DMS153 (cell line): ENCODE data around the gene GRPR.
A peak's percentile ranks its signal among the peaks of the same experiment; 100 is the strongest.
"Not testable (repeated sequence)": the region's sequence is repeated elsewhere in the genome, so short reads cannot be mapped to it uniquely, and the experiment has no call there.

Experiments used
- DNase-seq: peaks from one replicate; lab custom pipeline; 2025; lab: John Stamatoyannopoulos, UW

Gene GRPR

DNA sequence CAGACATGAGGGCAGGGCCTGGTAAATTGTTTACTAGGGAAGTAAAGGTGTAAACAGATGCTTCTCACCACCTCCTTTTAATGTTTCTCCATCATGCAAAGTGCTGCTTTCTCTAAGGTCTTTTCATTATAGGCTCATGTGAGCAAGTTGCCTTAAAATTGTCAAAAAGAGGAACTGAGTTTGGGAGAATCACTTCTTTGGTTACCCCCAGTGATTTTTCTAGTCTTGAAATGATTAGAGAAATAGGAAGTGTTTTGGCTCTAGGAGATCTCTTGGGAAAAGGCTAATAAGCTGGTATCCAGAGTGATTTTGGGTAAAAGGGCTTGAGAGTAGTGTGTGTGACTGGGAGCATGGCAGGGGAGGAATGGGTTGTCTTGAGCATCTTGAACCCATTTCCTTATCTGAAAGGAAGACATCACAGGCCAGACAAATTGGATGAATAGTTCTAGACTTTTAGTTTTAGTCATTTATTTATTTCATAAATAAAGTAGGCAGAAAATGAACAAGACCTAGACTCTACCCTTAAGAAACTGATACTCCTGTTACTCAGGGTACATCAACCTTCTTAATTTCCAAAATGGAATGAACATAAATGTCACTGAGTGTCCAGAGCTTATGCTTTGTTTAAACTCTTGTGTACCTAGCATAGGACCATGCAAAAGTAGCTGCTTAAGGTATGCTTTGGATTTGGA, 14.2 kb downstream of the GRPR start:
- DNase-seq, result no peak

DNA sequence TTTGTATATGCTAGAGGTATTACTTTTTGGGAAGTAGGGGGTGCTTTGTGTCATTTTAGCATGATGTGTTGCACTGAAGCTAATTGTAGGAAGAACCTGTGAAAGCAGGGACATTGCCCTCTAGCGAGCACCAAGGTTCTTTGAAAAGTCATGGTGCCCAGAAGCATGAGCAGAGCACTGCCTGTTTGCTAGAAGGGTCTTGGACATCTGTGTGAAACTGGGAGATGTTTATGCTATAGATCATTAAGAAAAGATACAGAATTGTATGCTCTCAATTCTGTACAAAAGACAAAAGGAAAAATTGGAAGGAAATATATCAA, 14.7 kb downstream of the GRPR start:
- DNase-seq, result peak; percentile 0

DNA sequence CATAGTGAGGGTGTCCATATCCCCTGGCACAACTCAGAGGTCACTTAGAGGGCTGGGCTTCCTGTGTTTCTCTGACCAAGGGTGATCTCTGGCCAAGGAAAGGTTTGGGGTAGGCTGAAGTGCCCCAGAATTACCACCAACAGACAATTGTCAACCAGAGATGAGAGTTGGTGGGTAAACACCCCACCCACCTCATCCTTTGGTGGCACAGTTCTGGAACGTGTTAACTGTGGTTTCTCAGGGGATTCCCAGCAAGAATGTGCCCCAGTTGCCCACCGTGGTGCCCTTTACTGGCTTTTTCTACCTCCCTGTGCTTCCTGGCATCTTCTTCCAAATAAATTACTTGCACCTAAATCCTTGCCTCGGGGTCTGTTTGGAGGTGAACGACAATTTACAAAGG, 17.1 kb downstream of the GRPR start:
- no peak for DNase-seq

GRCh38 chrX:16140983-16141382, 17.6 kb downstream of the GRPR start:
- DNase-seq, result no peak

DNA sequence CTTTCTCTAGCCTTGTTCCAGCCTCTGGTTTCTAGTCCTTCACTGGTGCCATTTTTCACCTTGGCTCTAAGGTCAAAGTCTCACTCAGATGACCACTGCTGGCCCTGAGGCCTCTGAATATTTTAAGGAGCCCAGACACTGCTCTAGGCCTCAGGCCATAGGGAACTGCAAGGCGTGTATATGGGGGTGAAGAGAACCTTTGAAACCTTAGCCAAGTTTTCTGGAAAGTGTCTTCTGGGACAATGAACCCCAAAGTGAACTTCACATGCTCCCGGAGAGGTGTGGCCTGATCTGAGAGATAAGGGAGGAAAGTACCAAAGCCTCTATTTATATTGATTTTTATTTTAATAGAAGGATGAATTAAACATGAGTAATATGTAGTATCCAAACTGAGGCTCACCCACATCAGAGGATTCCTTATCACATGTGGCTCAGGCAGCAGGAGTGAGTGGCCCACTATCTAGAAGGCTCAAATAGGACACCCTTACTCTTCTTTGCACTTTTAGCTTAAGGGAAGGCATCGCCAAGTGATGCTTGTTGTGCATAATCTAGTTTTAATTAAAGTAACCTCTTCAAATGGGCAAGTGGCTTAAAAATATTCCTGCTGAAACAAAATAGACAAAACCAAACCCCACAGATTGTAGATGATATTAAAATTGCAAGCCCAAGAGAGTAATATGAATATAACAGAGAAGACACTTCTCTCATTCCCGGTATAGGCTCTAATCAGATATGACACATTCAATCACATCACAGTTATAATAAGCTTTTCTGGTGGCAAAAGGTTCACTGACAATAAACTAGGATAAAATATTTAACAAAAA, 18.3 kb downstream of the GRPR start:
- DNase-seq, result no peak

GRCh38 chrX:16142246-16142558, 18.8 kb downstream of the GRPR start:
- no peak for DNase-seq

DNA sequence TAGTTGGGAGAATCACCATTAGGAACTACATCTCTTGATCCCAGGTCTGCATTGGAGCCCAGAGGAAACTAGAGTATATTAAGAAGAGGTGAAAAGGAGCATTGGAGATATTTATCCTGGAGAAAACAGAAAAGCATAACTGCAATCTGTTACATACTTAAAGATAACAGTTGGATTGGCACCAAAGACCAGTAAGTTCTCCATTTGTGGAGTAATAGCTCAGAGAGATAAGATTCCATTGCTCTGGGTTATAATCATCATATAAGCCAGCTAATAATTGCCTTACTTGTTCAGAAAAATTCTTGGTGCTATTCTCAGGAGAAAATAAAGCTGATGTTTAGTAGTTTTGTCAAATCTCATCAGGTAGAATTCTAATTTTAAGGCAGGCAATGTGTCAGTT, 20.6 kb downstream of the GRPR start:
- DNase-seq, result no peak

DNA sequence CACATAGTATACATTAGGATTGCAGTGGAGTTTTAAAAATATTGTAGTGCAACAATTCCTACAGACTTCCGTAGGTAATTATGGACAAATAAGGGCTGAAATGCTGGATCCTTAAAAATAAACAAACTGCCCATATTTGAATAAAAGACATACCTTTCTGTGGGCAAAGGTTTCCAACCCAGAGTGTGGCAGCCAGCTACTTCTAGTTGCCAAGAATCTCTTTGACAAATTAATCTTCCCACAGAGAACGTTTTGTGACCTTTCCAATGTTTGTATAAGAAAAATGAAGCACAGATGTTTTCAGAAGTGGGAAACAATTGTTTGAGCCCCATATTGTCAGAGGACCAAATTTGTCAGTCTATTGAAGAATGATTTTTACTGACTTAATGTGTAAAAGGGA, 21.1 kb downstream of the GRPR start:
- no peak for DNase-seq

DNA sequence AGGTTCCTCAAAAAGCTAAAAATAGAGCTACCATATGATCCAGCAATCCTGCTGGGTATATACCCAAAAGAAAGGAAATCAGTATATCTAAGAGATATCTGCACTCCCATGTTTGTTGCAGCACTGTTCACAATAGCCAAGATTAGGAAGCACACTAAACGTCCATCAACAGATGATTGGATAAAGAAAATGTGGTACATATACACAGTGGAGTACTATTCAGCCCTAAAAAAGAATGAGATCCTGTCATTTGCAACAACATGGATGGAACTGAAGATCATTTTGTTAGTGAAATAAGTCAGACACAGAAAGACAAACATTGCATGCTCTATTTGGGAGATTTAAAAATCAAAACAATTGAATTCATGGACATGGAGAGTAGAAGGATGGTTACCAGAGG, 21.7 kb downstream of the GRPR start:
- not testable (repeated sequence) for DNase-seq

- no peak for DNase-seq
These were observed 22.3 kb downstream of the GRPR start for GRCh38 chrX:16145656-16146055.

- DNase-seq, result no peak
These were observed 25.5 kb downstream of the GRPR start for GRCh38 chrX:16148896-16149295.

DNA sequence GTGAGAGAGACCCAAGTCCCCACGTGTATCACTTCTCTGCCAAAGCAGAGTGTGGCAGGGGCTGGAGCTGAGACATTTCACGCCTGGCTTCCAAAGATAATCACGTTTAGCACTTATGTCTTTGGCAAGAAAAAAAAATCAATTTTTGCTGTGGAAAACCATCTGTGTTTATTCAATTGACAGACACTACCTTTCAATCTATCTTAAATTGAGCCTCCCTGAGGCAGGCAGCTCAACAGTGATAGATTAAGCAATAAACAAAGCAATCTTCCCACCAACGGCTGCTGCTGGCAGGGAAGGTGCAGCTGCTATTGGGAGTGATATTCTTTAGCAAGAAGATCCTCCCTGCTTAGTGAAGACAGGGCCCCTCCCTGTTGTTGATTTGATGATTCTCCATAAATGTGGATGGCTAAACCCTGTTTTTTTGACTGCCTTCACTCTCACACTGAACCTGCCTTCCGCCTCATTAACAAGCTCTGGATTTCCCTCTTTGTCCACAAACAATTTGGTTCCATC, 32.3 kb downstream of the GRPR start:
- DNase-seq, result no peak

- no peak for DNase-seq
These were observed 33.4 kb downstream of the GRPR start for GRCh38 chrX:16156692-16157331.

DNA sequence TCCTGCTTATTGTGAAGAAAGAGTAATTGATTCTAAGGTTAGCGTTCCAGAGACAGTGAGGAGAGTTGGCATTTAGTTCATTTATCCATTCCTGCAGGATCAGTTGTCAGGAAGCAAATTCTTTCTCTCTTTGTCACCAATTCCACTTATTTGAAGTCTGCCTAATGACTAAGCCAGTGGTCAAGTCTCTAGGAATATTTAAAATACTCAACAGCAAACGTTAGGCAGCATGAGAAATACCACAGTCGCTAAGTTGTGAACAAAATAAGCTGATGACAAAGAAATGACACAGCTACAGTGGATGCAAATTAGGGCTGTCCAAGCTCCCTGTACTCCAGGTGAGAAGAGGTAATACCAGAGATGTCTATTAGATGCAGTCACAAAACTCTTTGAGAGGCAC, 37.4 kb downstream of the GRPR start:
- no peak for DNase-seq

DNA sequence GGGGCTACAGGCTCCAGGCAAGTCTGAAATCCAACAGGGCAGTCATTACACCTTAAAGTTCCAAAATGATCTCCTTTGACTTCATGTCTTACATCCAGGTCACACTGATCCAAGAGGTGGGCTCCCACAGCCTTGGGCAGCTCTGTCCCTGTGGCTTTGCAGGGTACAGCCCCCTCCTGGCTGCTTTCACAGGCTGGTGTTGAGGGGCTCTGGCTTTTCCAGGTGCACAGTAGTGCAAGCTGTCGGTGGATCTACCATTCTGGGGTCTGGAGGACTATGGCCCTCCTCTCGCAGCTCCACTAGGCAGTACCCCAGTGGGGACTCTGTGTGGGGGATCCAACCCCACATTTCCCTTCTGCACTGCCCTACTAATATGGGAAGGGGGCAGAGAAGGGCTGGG, 37.8 kb downstream of the GRPR start:
- DNase-seq, result not testable (repeated sequence)

DNA sequence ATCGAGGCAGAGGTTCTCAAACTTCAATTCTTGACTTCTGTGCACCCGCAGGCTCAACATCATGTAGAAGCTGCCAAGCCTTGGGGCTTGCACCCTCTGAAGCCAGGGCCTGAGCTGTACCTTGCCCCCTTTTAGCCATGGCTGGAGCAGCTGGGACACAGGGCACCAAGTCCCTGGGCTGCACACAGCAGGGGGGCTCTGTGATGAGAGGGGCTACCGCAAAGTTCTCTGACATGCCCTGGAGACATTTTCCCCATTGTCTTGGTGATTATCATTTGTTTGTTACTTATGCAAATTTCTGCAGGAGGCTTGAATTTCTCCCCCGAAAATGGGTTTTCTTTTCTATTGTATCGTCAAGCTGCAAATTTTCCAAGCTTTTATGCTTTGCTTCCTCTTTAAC, 39.0 kb downstream of the GRPR start:
- DNase-seq, result no peak

- no peak for DNase-seq
These were observed 41.4 kb downstream of the GRPR start for GRCh38 chrX:16164748-16165147.

DNA sequence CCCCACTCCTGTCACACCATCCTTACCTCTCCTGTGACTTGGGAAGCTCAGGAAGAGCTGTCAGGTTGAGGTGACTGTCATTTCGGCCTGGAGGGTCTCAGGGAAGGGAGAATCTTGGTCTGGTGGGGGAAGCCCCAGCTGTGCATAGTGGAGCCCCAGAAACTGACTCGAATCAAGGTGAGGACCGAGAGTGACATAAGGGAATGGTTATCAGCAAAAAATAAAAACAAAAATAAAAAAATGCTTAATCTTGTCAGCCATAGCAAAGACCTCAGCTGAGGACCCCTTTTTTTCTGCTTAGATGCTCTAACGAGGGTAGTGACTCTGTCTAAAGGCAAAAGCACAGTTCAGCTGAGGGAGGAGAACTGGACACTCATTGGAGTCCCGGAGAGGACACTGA, 43.8 kb downstream of the GRPR start, which contains the start of gene MAGEB17:
MAGEB17 (plus strand) TSS at position 301 of the 400 bp plus-strand sequence. CDS start 2,902 bp downstream, outside the sequence.
- no peak for DNase-seq

- no peak for DNase-seq
These were observed 47.7 kb downstream of the GRPR start for GRCh38 chrX:16171039-16171438.

DNA sequence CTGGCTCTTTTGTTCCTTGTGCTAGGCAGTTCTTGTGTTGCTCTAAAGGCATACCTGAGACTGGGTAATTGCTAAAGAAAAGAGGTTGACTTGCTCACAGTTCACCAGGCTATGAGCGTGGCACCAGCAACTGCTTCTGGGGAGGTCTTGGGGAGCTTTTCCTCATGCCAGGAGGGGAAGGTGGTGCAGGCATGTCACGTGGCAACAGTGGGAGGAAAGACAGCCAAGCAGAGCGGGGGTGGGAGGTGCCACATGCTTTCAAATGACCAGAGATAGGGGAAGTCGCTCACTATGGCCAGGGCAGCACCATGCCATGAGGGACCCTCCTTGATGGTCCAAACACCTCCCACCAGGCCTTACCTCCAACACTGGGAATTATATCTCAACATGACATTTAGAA, 48.6 kb downstream of the GRPR start:
- DNase-seq, result no peak

DNA sequence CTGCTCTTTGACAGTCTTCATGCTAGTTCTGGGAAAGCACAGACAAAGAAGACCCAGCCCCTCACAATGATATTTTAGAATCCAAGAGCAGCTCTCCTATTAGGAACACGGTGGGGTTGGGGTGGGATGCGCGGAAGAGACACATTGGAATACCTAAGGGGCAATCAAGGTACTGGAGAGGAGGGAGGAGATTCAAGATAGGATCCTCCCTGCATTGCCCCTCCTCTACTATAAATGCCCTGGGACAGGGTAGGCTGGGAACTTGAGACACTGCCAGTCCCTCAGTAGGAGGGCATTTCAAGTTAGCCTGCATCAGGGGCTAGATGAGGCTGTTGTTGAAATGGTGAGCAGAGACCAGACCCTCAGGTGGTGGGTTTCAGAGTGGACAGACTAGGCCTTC, 49.0 kb downstream of the GRPR start:
- DNase-seq, result no peak

DNA sequence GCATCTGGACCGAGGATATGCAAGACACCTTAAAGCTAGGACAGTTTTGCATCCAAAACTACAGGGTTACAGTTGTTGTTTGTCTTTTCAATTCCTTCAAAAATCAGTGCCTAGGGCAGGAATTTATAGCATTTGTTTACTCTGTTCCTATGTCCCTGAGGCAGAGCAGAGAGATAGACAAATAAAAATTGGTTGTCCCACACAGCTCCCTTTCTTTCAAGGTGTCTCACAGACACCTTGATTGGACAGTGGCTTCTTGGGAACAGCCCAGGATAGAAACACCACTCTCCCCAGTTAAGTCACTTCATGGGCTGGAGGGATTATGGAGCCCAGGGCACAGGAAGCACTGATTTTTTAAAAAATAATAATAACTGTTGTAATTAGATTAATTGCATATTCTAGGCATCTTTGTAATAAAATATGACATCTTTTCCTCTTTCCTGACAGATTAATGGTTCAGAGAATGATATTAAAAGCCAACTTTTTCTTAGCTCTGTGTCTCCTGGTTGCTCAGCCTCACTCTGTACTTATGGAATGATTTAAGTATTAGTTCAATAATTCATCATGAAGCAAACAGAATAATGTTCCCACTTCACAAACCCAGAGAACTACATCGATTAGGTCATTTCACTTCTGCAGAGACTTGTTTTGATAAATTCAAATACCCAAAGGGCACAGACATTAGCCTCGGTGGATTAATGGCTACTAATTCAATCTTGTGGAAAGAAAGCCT, 52.1 kb downstream of the GRPR start:
- DNase-seq, result no peak
